Thymus (tissue), 11 donors: ENCODE measurements around the gene PGRMC2. TPM values are rescaled to one million over a fixed set of nuclear protein-coding genes. Genes with fewer than 3 reads are reported as not detected.

ENCODE experiments used
- DNase-seq, 9 donors: peaks; one replicate each; pipeline ENCODE4 v3.0.0-alpha.2; 2013; ENCODE audit warnings: low spot score in 9 of 9, low read depth in 6 of 9, missing footprints in 1 of 9
- H3K27ac ChIP-seq, 2 donors: one replicate each; pipeline ENCODE4 v1.5.1; 2013; ENCODE audit warnings: control low read depth in 1 of 2, low read depth in 1 of 2, low read length in 1 of 2, mild to moderate bottlenecking in 1 of 2, moderate library complexity in 1 of 2
- H3K27me3 ChIP-seq, 2 donors: one replicate each; pipeline ENCODE4 v1.5.1; 2013; ENCODE audit warnings: low read length in 1 of 2; ENCODE audit not compliant: control insufficient read depth in 2 of 2, insufficient read depth in 1 of 2
- H3K36me3 ChIP-seq, 2 donors: one replicate each; pipeline ENCODE4 v1.5.1; 2013; ENCODE audit warnings: low read length in 1 of 2, mild to moderate bottlenecking in 1 of 2, moderate library complexity in 1 of 2; ENCODE audit not compliant: control insufficient read depth in 2 of 2, insufficient read depth in 2 of 2
- H3K4me1 ChIP-seq, 2 donors: one replicate each; pipeline ENCODE4 v1.5.1; 2013; ENCODE audit warnings: low read length in 2 of 2; ENCODE audit not compliant: control insufficient read depth in 2 of 2, insufficient read depth in 2 of 2
- H3K4me3 ChIP-seq, 2 donors: one replicate each; pipeline ENCODE4 v1.5.1; 2013; ENCODE audit warnings: low read length in 2 of 2, control low read depth in 1 of 2, mild to moderate bottlenecking in 1 of 2
- H3K9me3 ChIP-seq, 2 donors: one replicate each; pipeline ENCODE4 v1.5.1; 2013; ENCODE audit warnings: low read length in 1 of 2, mild to moderate bottlenecking in 1 of 2; ENCODE audit not compliant: control insufficient read depth in 2 of 2, insufficient read depth in 1 of 2
- WGBS: extraction: QIAGEN DNeasy Blood & Tissue Kit; methylation state at CpG from one replicate; pipeline ENCODE4 v1.1.7; 2013; 5-methylcytosine and 5-hydroxymethylcytosine counted together
- polyA plus RNA-seq: library from polyadenylated mRNA; stranded (reverse); fragments of 200-250 nt; gene quantifications from one replicate; pipeline ENCODE4 v1.2.3, GENCODE V29; 2013
- total RNA-seq: library from RNA; stranded (reverse); fragments of 120-200 nt; gene quantifications from one replicate; pipeline ENCODE4 v1.2.4, GENCODE V29; 2013
- donor health status: healthy.

The PGRMC2 gene
- total and polyA plus RNA-seq, 2 donors = 7.5 to 34.1 TPM

- 76% methylated on average over 2 of the region's 2 CpGs for WGBS
- Histone ChIP-seq H3K27ac (no peak overlapping the region), H3K27me3 (no peaks in the 10 kb centered on the region), H3K36me3 (no peaks in the 10 kb centered on the region), H3K4me1 (no peaks in the 10 kb centered on the region), H3K4me3 (no peak overlapping the region), H3K9me3 (no peaks in the 10 kb centered on the region)
- DNase-seq = no peak
Observed at GRCh38 chr4:128322986-128323385, 35.4 kb upstream of the PGRMC2 start.

- Histone ChIP-seq H3K27ac (no peak overlapping the region), H3K36me3 (no peaks in the 10 kb centered on the region), H3K9me3 (no peaks in the 10 kb centered on the region), H3K4me3 (no peak overlapping the region), H3K27me3 (no peaks in the 10 kb centered on the region), H3K4me1 (no peaks in the 10 kb centered on the region)
- DNase-seq = no peak
- WGBS = 86% methylated on average over 2 of the region's 2 CpGs
Observed at GRCh38 chr4:128322311-128322710, 34.7 kb upstream of the PGRMC2 start.

- H3K9me3 ChIP-seq = no peaks in the 10 kb centered on the region
- 95% methylated on average over 1 of the region's 1 CpG for WGBS
- H3K36me3 ChIP-seq = no peaks in the 10 kb centered on the region
- H3K27ac ChIP-seq = no peak overlapping the region
- no peak for DNase-seq
- H3K4me3 ChIP-seq = no peak overlapping the region
- no peaks in the 10 kb centered on the region for H3K4me1 ChIP-seq
- no peaks in the 10 kb centered on the region for H3K27me3 ChIP-seq
Observed at GRCh38 chr4:128320656-128321055, 33.0 kb upstream of the PGRMC2 start.

- Histone ChIP-seq H3K9me3 (no peaks in the 10 kb centered on the region), H3K27ac (no peak overlapping the region), H3K27me3 (no peaks in the 10 kb centered on the region), H3K4me3 (no peak overlapping the region), H3K36me3 (no peaks in the 10 kb centered on the region), H3K4me1 (no peaks in the 10 kb centered on the region)
- WGBS = 93% methylated on average over 2 of the region's 2 CpGs
- no peak for DNase-seq
Observed at GRCh38 chr4:128315756-128316520, 28.3 kb upstream of the PGRMC2 start.

GRCh38 chr4:128311659-128312403 is 24.2 kb upstream of the PGRMC2 start:
- Histone ChIP-seq H3K27me3 (no peaks in the 10 kb centered on the region), H3K36me3 (no peaks in the 10 kb centered on the region), H3K4me1 (no peaks in the 10 kb centered on the region), H3K4me3 (no peak overlapping the region), H3K9me3 (no peaks in the 10 kb centered on the region), H3K27ac (no peak overlapping the region)
- no peak for DNase-seq
- WGBS = 94% methylated on average over 2 of the region's 2 CpGs

- no peak overlapping the region for H3K27ac ChIP-seq
- no peaks in the 10 kb centered on the region for H3K9me3 ChIP-seq
- H3K4me3 ChIP-seq = no peak overlapping the region
- H3K4me1 ChIP-seq = no peaks in the 10 kb centered on the region
- DNase-seq = no peak
- H3K36me3 ChIP-seq = no peaks in the 10 kb centered on the region
- H3K27me3 ChIP-seq = no peaks in the 10 kb centered on the region
- WGBS = 97% methylated on average over 6 of the region's 6 CpGs
Observed at GRCh38 chr4:128310266-128310697, 22.7 kb upstream of the PGRMC2 start.

- DNase-seq = no peak
- no peak overlapping the region for H3K4me3 ChIP-seq
- H3K9me3 ChIP-seq = no peaks in the 10 kb centered on the region
- H3K27me3 ChIP-seq = no peaks in the 10 kb centered on the region
- H3K27ac ChIP-seq = no peak overlapping the region
- H3K4me1 ChIP-seq = no peaks in the 10 kb centered on the region
- no peaks in the 10 kb centered on the region for H3K36me3 ChIP-seq
Observed at GRCh38 chr4:128309585-128309984, 22.0 kb upstream of the PGRMC2 start.

- H3K27ac ChIP-seq = no peak overlapping the region
- 96% methylated on average over 2 of the region's 2 CpGs for WGBS
- no peaks in the 10 kb centered on the region for H3K36me3 ChIP-seq
- no peaks in the 10 kb centered on the region for H3K27me3 ChIP-seq
- no peak overlapping the region for H3K4me3 ChIP-seq
- DNase-seq = no peak
- no peaks in the 10 kb centered on the region for H3K4me1 ChIP-seq
- H3K9me3 ChIP-seq = no peaks in the 10 kb centered on the region
Observed at GRCh38 chr4:128308986-128309385, 21.4 kb upstream of the PGRMC2 start.

- no peaks in the 10 kb centered on the region for H3K27me3 ChIP-seq
- H3K9me3 ChIP-seq = no peaks in the 10 kb centered on the region
- no peaks in the 10 kb centered on the region for H3K4me1 ChIP-seq
- WGBS = 66% methylated on average over 1 of the region's 1 CpG
- no peak overlapping the region for H3K4me3 ChIP-seq
- no peak for DNase-seq
- no peaks in the 10 kb centered on the region for H3K36me3 ChIP-seq
- no peak overlapping the region for H3K27ac ChIP-seq
Observed at GRCh38 chr4:128307123-128307571, 19.5 kb upstream of the PGRMC2 start.
